ENCODE results near the gene COBL.

Gene COBL

DNA sequence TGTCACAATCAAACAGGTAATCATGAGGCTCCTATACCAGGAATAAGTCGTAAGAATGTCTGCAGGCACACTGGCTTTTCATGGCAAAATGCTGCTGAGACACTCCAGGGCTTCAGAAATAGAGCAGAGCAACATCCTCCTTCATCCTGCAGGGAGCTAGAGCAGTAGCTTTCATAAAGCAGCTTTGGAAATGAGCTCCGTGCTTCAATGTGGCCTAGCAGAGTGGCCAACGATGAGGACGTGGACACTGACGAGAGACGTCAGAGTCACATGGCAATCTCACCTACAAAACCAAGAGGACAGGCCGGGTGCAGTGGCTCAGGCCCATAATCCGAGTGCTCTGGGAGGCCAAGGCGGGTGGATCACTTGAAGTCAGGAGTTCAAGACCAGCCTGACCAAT, 9.8 kb downstream of the COBL start:
- DNase-seq = no peak

- no peak for DNase-seq
Measured at GRCh38 chr7:51304729-51305128, 11.9 kb downstream of the COBL start.

DNA sequence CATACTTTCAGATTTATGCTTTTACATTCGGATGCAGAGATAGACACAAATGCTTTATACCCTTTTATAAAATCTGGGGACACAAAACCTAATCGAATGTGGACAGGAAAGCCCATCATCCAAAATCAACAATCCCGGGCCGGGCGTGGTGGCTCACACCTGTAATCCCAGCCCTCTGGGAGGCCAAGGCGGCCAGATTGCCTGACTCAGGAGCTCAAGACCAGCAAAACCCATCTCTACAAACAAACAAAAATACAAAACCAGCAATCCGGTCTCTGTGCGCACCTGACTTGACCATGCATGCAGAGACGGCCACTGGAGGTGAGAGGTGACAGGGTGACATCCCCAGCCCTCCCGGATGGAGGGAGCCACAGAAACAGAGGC, 13.5 kb downstream of the COBL start:
- no peak for DNase-seq

- no peak for DNase-seq
Measured at GRCh38 chr7:51301806-51302205, 14.8 kb downstream of the COBL start.

GRCh38 chr7:51300762-51301674, 15.6 kb downstream of the COBL start:
- no peak for DNase-seq

- DNase-seq = no peak
Measured at GRCh38 chr7:51299391-51300133, 17.0 kb downstream of the COBL start.

DNA sequence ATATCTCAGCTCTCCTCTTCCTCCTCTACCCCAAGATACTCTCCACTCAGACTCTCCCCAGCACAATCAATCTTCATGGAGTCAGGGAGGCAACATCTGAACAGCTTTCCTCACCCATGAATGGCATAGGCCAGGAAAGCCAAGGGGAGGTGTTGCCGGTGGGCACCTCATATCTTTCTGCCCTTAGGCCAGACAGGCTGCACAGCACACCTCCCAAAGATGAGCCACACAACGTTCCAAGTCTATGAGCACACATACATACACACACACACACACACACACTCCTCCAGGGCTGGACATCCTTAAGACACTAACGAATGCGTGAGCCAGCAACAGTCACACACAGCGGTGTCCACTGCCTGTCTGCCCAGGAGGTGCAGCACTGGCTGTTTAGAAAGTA, 17.7 kb downstream of the COBL start:
- no peak for DNase-seq

- DNase-seq = no peak
Measured at GRCh38 chr7:51297986-51298385, 18.6 kb downstream of the COBL start.

DNA sequence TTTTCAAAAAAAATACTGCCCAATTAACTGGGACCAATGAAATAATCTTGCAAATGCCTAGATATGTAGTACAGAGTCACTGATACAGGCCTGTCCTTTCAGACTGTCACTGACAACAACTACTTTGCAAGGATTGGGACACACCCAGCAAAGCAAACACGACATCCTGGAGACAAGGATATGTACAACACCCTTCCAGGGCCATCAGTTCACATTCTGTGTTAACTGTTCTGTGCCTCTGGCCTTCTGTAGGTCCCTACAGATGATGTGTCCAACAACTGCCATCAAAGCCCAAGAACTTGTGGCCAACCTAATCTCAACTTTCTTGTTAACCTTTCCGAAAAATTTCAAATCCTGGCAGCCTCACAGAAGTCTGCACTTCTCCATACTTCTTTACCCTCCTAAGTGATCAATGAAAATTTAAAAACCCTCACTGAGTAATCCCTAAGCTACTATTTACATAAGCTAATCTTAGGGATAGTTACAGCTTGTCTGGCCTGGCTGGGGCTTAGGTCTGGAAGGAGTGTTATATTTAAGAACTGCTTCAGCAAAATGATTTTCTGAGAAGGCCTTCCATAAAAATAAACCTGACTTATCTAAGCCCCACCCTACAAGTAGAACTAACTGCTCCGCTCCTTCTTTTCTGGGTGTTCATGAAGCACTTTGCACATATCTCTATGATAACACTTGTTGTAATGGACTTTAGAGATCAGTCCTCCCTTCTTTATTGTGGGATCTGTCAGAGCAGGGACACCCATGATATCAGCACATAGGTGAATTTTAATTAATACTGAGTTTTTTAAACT, 21.0 kb downstream of the COBL start:
- DNase-seq = no peak

- DNase-seq = no peak
Measured at GRCh38 chr7:51292596-51292995, 24.0 kb downstream of the COBL start.

DNA sequence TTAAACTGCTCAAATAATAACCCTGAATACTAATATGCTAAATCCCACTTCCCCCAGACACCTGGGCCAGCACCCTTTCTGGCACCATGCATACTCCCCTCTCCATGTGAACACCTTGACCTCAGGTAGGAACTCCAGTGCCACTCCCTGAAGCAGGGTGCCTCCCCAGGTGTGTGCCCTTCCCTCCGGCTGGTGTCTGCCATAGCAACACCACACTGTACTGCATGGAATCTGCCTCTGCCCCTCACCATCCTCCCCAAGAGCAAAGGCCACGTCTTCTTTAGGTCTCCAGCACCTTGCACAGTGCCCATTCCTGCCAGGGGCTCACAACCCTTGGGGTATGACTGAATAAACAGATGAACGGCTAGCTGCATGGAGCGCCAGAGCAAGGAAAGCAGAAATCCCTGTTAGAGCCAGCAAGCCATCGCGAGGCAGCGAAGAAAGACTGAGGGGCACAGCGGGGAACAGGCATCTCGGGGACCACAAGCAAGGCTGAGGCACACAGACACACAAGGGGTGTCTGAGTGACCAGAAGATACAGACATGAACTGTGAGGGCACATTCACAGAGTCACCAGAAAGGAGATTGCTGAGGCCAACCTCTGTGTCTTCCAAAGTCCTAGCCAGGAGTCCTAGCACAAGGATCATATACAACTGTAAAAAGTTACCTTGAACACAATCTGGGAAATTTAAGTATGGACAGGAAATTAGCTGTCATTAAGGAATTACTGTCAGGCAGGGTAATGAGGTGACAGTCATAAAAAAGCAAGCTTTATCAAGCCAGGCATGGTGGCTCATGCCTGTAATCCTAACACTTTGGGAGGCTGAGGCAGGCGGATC, 25.7 kb downstream of the COBL start:
- no peak for DNase-seq

DNA sequence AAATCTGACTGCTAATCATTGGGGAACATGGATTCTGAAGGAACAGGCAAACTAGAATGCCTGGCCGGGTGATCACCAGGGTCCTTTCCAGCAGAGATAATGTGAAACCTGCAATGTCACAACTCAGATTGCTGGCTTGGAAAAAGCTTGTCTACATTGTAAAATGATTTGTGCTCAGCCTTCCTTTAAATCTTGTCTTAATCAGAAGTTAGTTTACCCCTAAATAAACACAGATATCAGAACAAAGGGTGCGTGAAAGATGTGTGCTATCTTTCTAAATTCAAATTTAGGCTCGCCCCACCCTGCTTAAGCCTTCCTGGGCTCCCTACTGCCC, 26.3 kb downstream of the COBL start:
- DNase-seq = no peak

DNA sequence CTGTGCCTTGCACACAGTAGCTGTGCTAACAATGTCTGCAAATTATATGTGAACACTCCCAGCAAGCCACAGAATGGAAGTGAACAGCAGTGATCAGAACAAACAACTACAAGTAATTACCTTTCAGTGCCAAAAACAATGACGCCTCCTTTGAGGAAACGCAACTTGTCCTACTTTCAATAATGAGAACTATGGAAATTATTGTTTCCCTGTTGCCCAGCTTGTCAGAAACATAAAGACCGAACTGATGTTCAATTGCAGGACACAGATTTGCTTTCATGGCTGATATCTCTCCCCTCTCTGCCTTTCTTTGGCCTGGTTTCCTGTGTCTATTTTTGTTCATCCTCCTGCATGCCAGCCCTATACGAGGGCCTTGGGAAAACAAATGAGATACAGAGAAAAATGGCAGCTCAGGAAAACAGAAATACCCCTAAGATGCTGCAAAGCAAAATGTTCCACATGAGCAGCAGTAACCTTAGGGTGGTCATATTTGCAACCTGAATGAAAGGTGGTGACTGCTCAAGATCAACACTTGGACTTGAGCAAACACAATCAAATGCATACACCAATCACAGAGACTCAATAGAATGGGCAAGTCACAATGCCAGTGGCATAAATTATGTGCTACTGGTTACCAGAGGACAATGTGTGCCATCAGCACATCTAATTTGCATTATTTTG, 26.8 kb downstream of the COBL start:
- no peak for DNase-seq

- DNase-seq = no peak
Measured at GRCh38 chr7:51288896-51289622, 27.6 kb downstream of the COBL start.

GRCh38 chr7:51286401-51286800, 30.2 kb downstream of the COBL start:
- DNase-seq = no peak

- no peak for DNase-seq
Measured at GRCh38 chr7:51280156-51280555, 36.5 kb downstream of the COBL start.

GRCh38 chr7:51279391-51280023, 37.1 kb downstream of the COBL start:
- DNase-seq = no peak

- no peak for DNase-seq
Measured at GRCh38 chr7:51278797-51279196, 37.8 kb downstream of the COBL start.

DNA sequence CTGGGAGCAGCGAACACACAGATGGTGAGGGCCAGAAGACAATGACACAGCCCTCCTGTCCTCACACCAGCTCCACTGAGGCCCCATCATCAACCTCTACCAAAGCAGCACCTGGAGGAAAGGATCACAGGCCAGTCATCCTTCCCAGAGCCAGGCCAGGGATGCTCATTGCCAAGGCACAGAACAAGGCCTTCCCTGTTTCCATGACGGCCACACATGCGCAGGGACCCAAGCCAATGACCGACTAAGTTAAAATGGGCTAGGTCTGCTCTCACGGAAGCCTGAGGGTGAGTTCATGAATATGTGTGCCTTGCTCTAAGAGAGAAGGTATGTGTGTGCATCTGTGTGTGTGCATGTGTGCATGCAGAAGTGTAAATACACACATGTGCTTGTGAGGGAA, 39.6 kb downstream of the COBL start:
- DNase-seq = no peak

GRCh38 chr7:51276091-51276605, 40.5 kb downstream of the COBL start:
- DNase-seq = no peak

GRCh38 chr7:51275532-51275931, 41.1 kb downstream of the COBL start:
- DNase-seq = no peak
